GM23338 (cell line): Measurements from ENCODE around the gene TNF. TPM values are rescaled to one million over a fixed set of nuclear protein-coding genes. Genes with fewer than 3 reads are reported as not detected.

ENCODE experiments used
- ATAC-seq: fragments of 200-7000 bp; cut with Tn5 transposase; 3 replicates; pipeline ENCODE4 v1.9.1; 2020
- DNase-seq: peaks from one replicate; pipeline ENCODE4 v3.0.0-alpha.2; 2015; ENCODE audit warnings: low spot score
- H2AFZ ChIP-seq: fragments of 200-600 bp; sonication (generic); 2 replicates; pipeline ENCODE4 v1.8.0; 2016; ENCODE audit warnings: antibody characterized with exemption, mild to moderate bottlenecking, moderate library complexity
- H3F3A ChIP-seq: fragments of 200-600 bp; sonication (generic); replicated peaks from 2 replicates; pipeline ENCODE4 v1.8.0; 2017; ENCODE audit warnings: antibody characterized with exemption, mixed run types, low read depth
- H3K27ac ChIP-seq: fragments of 200-600 bp; sonication (generic); 2 replicates; pipeline ENCODE4 v1.6.1; 2016; ENCODE audit warnings: low read depth
- H3K27me3 ChIP-seq: fragments of 200-600 bp; sonication (generic); 2 replicates; pipeline ENCODE4 v1.8.0; 2016; ENCODE audit warnings: mild to moderate bottlenecking, mixed run types, moderate library complexity; ENCODE audit not compliant: insufficient read depth
- H3K36me3 ChIP-seq: fragments of 200-600 bp; sonication (generic); 2 replicates; pipeline ENCODE4 v1.8.0; 2016; ENCODE audit warnings: mild to moderate bottlenecking; ENCODE audit not compliant: insufficient read depth
- H3K4me1 ChIP-seq: fragments of 200-600 bp; sonication (generic); 2 replicates; pipeline ENCODE4 v1.8.0; 2016; ENCODE audit warnings: mild to moderate bottlenecking, moderate library complexity; ENCODE audit not compliant: insufficient read depth
- H3K4me2 ChIP-seq: fragments of 200-600 bp; sonication (generic); 2 replicates; pipeline ENCODE4 v1.7.1; 2017; ENCODE audit warnings: mixed run types
- H3K4me3 ChIP-seq: fragments of 200-600 bp; sonication (generic); 2 replicates; pipeline ENCODE4 v1.6.1; 2016; ENCODE audit warnings: mixed run types
- H3K79me2 ChIP-seq: fragments of 200-600 bp; sonication (generic); replicated peaks from 2 replicates; pipeline ENCODE4 v1.8.0; 2017; ENCODE audit warnings: mild to moderate bottlenecking; ENCODE audit not compliant: insufficient read depth
- H3K9me2 ChIP-seq: fragments of 200-600 bp; sonication (generic); 2 replicates; pipeline ENCODE4 v1.8.0; 2017; ENCODE audit not compliant: insufficient read depth
- H4K20me1 ChIP-seq: fragments of 200-600 bp; sonication (generic); replicated peaks from 2 replicates; pipeline ENCODE4 v1.8.0; 2017; ENCODE audit warnings: mild to moderate bottlenecking; ENCODE audit not compliant: insufficient read depth
- H3K27ac Mint-ChIP-seq: 2 replicates; pipeline ENCODE4 v1.8.0; 2020; ENCODE audit warnings: inconsistent platforms, mild to moderate bottlenecking, moderate library complexity, mixed read lengths
- H3K27me3 Mint-ChIP-seq: 3 replicates; pipeline ENCODE4 v1.8.0; 2022; ENCODE audit warnings: low read depth, mild to moderate bottlenecking, moderate library complexity, mixed read lengths, inconsistent platforms; ENCODE audit not compliant: insufficient read depth, poor library complexity
- H3K36me3 Mint-ChIP-seq: 3 replicates; pipeline ENCODE4 v1.8.0; 2021; ENCODE audit warnings: low read depth, mild to moderate bottlenecking, inconsistent platforms, moderate library complexity, mixed read lengths
- H3K4me1 Mint-ChIP-seq: 3 replicates; pipeline ENCODE4 v1.8.0; 2020; ENCODE audit warnings: mild to moderate bottlenecking, inconsistent platforms, mixed read lengths
- H3K4me3 Mint-ChIP-seq: 3 replicates; pipeline ENCODE4 v1.8.0; 2021; ENCODE audit warnings: moderate library complexity, mild to moderate bottlenecking, inconsistent platforms, mixed read lengths
- H3K9me3 Mint-ChIP-seq: 3 replicates; pipeline ENCODE4 v1.8.0; 2020; ENCODE audit warnings: moderate library complexity, mild to moderate bottlenecking, inconsistent platforms, mixed read lengths
- CREB1 ChIP-seq: fragments of 250-450 bp; sonication (Bioruptor Pico); IDR thresholded peaks from 2 replicates; pipeline ENCODE4 v1.5.0; 2020; ENCODE audit warnings: low read depth, mild to moderate bottlenecking, moderate library complexity
- CTCF ChIP-seq, 2 experiments: fragments of 200-600 bp in 1 of 2; sonication (generic) in 1 of 2; conservative IDR thresholded peaks; 2 replicates each; pipeline versions ENCODE4 v1.5.1 to v1.6.1; 2016 to 2017; ENCODE audit warnings: antibody characterized with exemption in 2 of 2, low read depth in 2 of 2, mild to moderate bottlenecking in 2 of 2, moderate library complexity in 1 of 2
- EZH2 ChIP-seq: fragments of 200-600 bp; sonication (generic); IDR thresholded peaks from one replicate; pipeline ENCODE4 v1.8.0; 2017; ENCODE audit warnings: antibody characterized with exemption, mild to moderate bottlenecking, low read depth; ENCODE audit not compliant: unreplicated experiment
- EZH2phosphoT487 ChIP-seq: fragments of 200-600 bp; sonication (generic); IDR thresholded peaks from one replicate; pipeline ENCODE4 v1.8.1; 2018; ENCODE audit warnings: antibody characterized with exemption; ENCODE audit not compliant: unreplicated experiment
- JUNB ChIP-seq: IDR thresholded peaks from one replicate; pipeline ENCODE4 v1.6.1; 2016; ENCODE audit warnings: antibody characterized with exemption; ENCODE audit not compliant: unreplicated experiment
- NANOG ChIP-seq: IDR thresholded peaks from 2 replicates; pipeline ENCODE4 v1.6.1; 2016; ENCODE audit warnings: antibody characterized with exemption, borderline replicate concordance
- POLR2AphosphoS5 ChIP-seq: IDR thresholded peaks from 2 replicates; pipeline ENCODE4 v1.6.1; 2016; ENCODE audit warnings: antibody characterized with exemption, low read depth
- REST ChIP-seq: IDR thresholded peaks from one replicate; pipeline ENCODE4 v1.6.1; 2018; ENCODE audit warnings: antibody characterized with exemption; ENCODE audit not compliant: unreplicated experiment
- ZNF462 ChIP-seq: fragments of 250-450 bp; sonication (Bioruptor Pico); IDR thresholded peaks from 2 replicates; pipeline ENCODE4 v1.5.0; 2020; ENCODE audit warnings: mild to moderate bottlenecking, moderate library complexity
- polyA plus RNA-seq: library from polyadenylated mRNA; unstranded; fragments of >200 nt; fragmentation: Nextera tagmentation; extraction: Ambion mirVana; gene quantifications from 2 replicates; pipeline ENCODE4 v1.2.1, GENCODE V29; 2016
- total RNA-seq: library from RNA; depleted of rRNA; stranded (reverse); fragments of >200 nt; shearing (Covaris generic); gene quantifications from 2 replicates; pipeline ENCODE4 v1.2.3, GENCODE V29; 2014
- TF ChIP-seq, protein P1 (sequence below): IDR thresholded peaks from 2 replicates; pipeline ENCODE4 v1.6.1; 2016; ENCODE audit warnings: antibody characterized with exemption

TNF gene
- total and polyA plus RNA-seq, 2 experiments from 2014 or later = 0.11 TPM; not detected in 1

GRCh38 chr6:31538805-31539400 is 36.5 kb upstream of the TNF start (continued):
- TF ChIP-seq, protein P1, sequence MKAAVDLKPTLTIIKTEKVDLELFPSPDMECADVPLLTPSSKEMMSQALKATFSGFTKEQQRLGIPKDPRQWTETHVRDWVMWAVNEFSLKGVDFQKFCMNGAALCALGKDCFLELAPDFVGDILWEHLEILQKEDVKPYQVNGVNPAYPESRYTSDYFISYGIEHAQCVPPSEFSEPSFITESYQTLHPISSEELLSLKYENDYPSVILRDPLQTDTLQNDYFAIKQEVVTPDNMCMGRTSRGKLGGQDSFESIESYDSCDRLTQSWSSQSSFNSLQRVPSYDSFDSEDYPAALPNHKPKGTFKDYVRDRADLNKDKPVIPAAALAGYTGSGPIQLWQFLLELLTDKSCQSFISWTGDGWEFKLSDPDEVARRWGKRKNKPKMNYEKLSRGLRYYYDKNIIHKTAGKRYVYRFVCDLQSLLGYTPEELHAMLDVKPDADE = no peak
- no peak for TF ChIP-seq NANOG

DNA sequence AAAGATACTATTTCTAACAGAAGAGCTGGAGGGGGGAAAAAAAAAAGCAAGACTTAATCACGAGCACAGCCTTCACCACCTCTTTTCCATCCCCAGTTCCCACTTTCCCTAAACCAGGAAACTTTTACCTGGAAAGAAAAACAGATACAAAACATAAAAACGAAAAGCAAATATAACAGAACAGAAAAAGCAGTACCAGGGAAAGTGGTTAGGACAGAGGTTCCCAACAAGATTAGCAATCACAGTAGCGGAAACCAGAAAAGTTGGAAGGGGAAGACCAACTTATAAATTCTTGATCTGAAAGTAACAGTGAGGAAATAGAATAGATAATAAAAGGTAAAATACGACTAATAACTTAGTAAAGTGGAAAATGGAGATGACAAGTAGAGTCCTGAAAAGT is 34.7 kb upstream of the TNF start:
- Mint-ChIP-seq H3K9me3 (no peaks in the 10 kb centered on the region; the same call in 2 of the 3 replicates), H3K36me3 (peaks cover 61% of the 10 kb centered on the region), H3K4me1 (peaks cover 44% of the 10 kb centered on the region), H3K4me3 (peak overlapping the region; percentile 98), H3K27me3 (peaks cover 22% of the 10 kb centered on the region), H3K27ac (peak overlapping the region; percentile 79)
- Histone ChIP-seq H3K27ac (peak overlapping the region; percentile 99; the same call in 1 of the 2 replicates), H3K79me2 (peaks cover 68% of the 10 kb centered on the region), H3K4me3 (peak overlapping the region; percentile 80), H3K36me3 (peaks cover 48% of the 10 kb centered on the region), H3K9me2 (no peaks in the 10 kb centered on the region), H4K20me1 (peaks cover 53% of the 10 kb centered on the region), H3K27me3 (no peaks in the 10 kb centered on the region), H3F3A (peaks cover 33% of the 10 kb centered on the region), H2AFZ (no peak overlapping the region), H3K4me1 (peaks cover 22% of the 10 kb centered on the region), H3K4me2 (peak overlapping the region; percentile 94)
- no peak for ATAC-seq
- DNase-seq = no peak
- TF ChIP-seq CREB1 (CRISPR knock-in tag) (no peak), EZH2 (no peak), EZH2phosphoT487 (no peak), JUNB (no peak), CTCF (conservative IDR thresholded peaks at IDR 0.05; ENCODE audit: low read depth in 2 of 2) (no peak), REST (no peak), ZNF462 (CRISPR knock-in tag) (no peak), NANOG (no peak), POLR2AphosphoS5 (no peak)
- TF ChIP-seq, protein P1 = no peak
